HL-60/S4 treated with phorbol 12-myristate 13-acetate at 8.2 ng/mL for 4 days and 3 days (cell line): ENCODE measurements around the gene TMEM182.

Source experiments
- in situ Hi-C: fragments of 300-500 bp; cut with MboI; formaldehyde crosslinking; loops from 2 replicates; pipeline ENCODE4 v1.15.0; 2022; ENCODE audit warnings: low sequenced_read_pairs

Gene TMEM182

GRCh38 chr2:102761763-102762162 is at the start of gene TMEM182:
Gene TMEM182 (plus strand): TSS chr2:102762031. CDS start chr2:102762218, 187 bp downstream.
- in situ Hi-C loops: no loop called here

GRCh38 chr2:102717308-102718018 is 44.4 kb upstream of the TMEM182 start:
- in situ Hi-C loops: no loop called here

- in situ Hi-C loops: no loop called here
These were observed 43.2 kb upstream of the TMEM182 start for GRCh38 chr2:102718387-102719316.

- in situ Hi-C loops: no loop called here
These were observed 37.8 kb upstream of the TMEM182 start for GRCh38 chr2:102724016-102724490.

- in situ Hi-C loops: no loop called here
These were observed 37.3 kb upstream of the TMEM182 start for GRCh38 chr2:102724553-102724952.

GRCh38 chr2:102726128-102727087 is 35.4 kb upstream of the TMEM182 start:
- in situ Hi-C loops: no loop called here

GRCh38 chr2:102735416-102736109 is 26.3 kb upstream of the TMEM182 start:
- in situ Hi-C loops: no loop called here

- in situ Hi-C loops: no loop called here
These were observed 25.8 kb upstream of the TMEM182 start for GRCh38 chr2:102736110-102736409.

GRCh38 chr2:102736410-102737409 is 25.1 kb upstream of the TMEM182 start:
- in situ Hi-C loops: no loop called here

- in situ Hi-C loops: no loop called here
These were observed 24.4 kb upstream of the TMEM182 start for GRCh38 chr2:102737431-102737830.

GRCh38 chr2:102743259-102743658 is 18.6 kb upstream of the TMEM182 start:
- in situ Hi-C loops: no loop called here

GRCh38 chr2:102748107-102748506 is 13.7 kb upstream of the TMEM182 start:
- in situ Hi-C loops: no loop called here

- in situ Hi-C loops: no loop called here
These were observed 11.9 kb upstream of the TMEM182 start for GRCh38 chr2:102749938-102750337.

- in situ Hi-C loops: no loop called here
These were observed 8.2 kb upstream of the TMEM182 start for GRCh38 chr2:102753563-102754159.

GRCh38 chr2:102754456-102755145 is 7.2 kb upstream of the TMEM182 start:
- in situ Hi-C loops: no loop called here

GRCh38 chr2:102755284-102755683 is 6.5 kb upstream of the TMEM182 start:
- in situ Hi-C loops: no loop called here

- in situ Hi-C loops: no loop called here
These were observed 3.4 kb upstream of the TMEM182 start for GRCh38 chr2:102758439-102758838.

- in situ Hi-C loops: no loop called here
These were observed 2.3 kb downstream of the TMEM182 start for GRCh38 chr2:102764083-102764482.
